Keratinocyte (primary cell): ENCODE measurements around the gene LAPTM5. TPM values are rescaled to one million over a fixed set of nuclear protein-coding genes. Genes with fewer than 3 reads are reported as not detected.

Experiments
- DNase-seq: peaks from one replicate; pipeline ENCODE4 v3.0.0-alpha.2; 2011; ENCODE audit warnings: low read depth, missing footprints, low spot score
- FAIRE-seq: peaks from 2 replicates; lab custom pipeline; 2011; peaks lifted over from hg19 to GRCh38; lab: Jason Lieb, UNC
- H2AFZ ChIP-seq: 2 replicates; pipeline ENCODE4 v1.6.0; 2012; ENCODE audit warnings: low read length, control low read depth, inconsistent platforms; ENCODE audit not compliant: control insufficient read depth
- H3K27ac ChIP-seq: 2 replicates; pipeline ENCODE4 v1.5.1; 2011; ENCODE audit warnings: low read length; ENCODE audit not compliant: control insufficient read depth, insufficient read depth
- H3K27me3 ChIP-seq: 3 replicates; pipeline ENCODE4 v1.6.0; 2011; ENCODE audit warnings: low read length; ENCODE audit not compliant: control insufficient read depth, insufficient read depth; ENCODE audit errors: extremely low read depth
- H3K36me3 ChIP-seq, 2 experiments: 2 replicates in 1 of 2; 3 replicates in 1 of 2; pipeline ENCODE4 v1.5.1; 2011; ENCODE audit warnings: low read length in 2 of 2, mild to moderate bottlenecking in 1 of 2; ENCODE audit not compliant: control insufficient read depth in 2 of 2, insufficient read depth in 2 of 2; ENCODE audit errors: extremely low read depth in 1 of 2
- H3K4me1 ChIP-seq: 3 replicates; pipeline ENCODE4 v1.5.1; 2011; ENCODE audit warnings: low read length; ENCODE audit not compliant: control insufficient read depth, insufficient read depth; ENCODE audit errors: extremely low read depth
- H3K4me2 ChIP-seq: 3 replicates; pipeline ENCODE4 v1.6.0; 2011; ENCODE audit warnings: low read depth, low read length; ENCODE audit not compliant: control insufficient read depth, insufficient read depth; ENCODE audit errors: extremely low read depth
- H3K4me3 ChIP-seq, 3 experiments: fragments of 200-600 bp in 1 of 3; sonication (generic) in 1 of 3; 2 replicates in 2 of 3; 3 replicates in 1 of 3; pipeline ENCODE4 v1.5.1; 2011 to 2016; ENCODE audit warnings: low read length in 3 of 3, mild to moderate bottlenecking in 3 of 3, control low read depth in 2 of 3, inconsistent platforms in 1 of 3, low read depth in 1 of 3, mixed read lengths in 1 of 3, mixed run types in 1 of 3, moderate library complexity in 1 of 3; ENCODE audit not compliant: control insufficient read depth in 2 of 3, insufficient read depth in 2 of 3; ENCODE audit errors: extremely low read depth in 1 of 3
- H3K79me2 ChIP-seq: 2 replicates; pipeline ENCODE4 v1.6.0; 2012; ENCODE audit warnings: low read length; ENCODE audit not compliant: control insufficient read depth, insufficient read depth
- H3K9ac ChIP-seq: 3 replicates; pipeline ENCODE4 v1.6.0; 2011; ENCODE audit warnings: low read length; ENCODE audit not compliant: control insufficient read depth, insufficient read depth; ENCODE audit errors: extremely low read depth
- H3K9me1 ChIP-seq: 3 replicates; pipeline ENCODE4 v1.6.0; 2011; ENCODE audit warnings: low read length; ENCODE audit not compliant: control insufficient read depth, insufficient read depth; ENCODE audit errors: extremely low read depth
- H3K9me3 ChIP-seq: 2 replicates; pipeline ENCODE4 v1.5.1; 2012; ENCODE audit warnings: low read depth, low read length; ENCODE audit not compliant: control insufficient read depth
- H4K20me1 ChIP-seq: 3 replicates; pipeline ENCODE4 v1.6.0; 2011; ENCODE audit warnings: low read length; ENCODE audit not compliant: control insufficient read depth, insufficient read depth; ENCODE audit errors: extremely low read depth
- CTCF ChIP-seq, 3 experiments: IDR thresholded peaks in 1 of 3; conservative IDR thresholded peaks in 1 of 3; optimal IDR thresholded peaks in 1 of 3; 2 replicates in 2 of 3; 3 replicates in 1 of 3; pipeline versions ENCODE3 to v1.5.1; 2011; ENCODE audit warnings: low read length in 3 of 3, mild to moderate bottlenecking in 3 of 3, moderate library complexity in 2 of 3, control low read depth in 1 of 3, inconsistent platforms in 1 of 3; ENCODE audit not compliant: insufficient read depth in 2 of 3; ENCODE audit errors: extremely low read depth in 1 of 3
- EZH2 ChIP-seq: IDR thresholded peaks from one replicate; pipeline ENCODE4 v1.6.1; 2012; ENCODE audit warnings: inconsistent platforms, mild to moderate bottlenecking, low read length, moderate library complexity
- dilution Hi-C: fragments of 300-500 bp; cut with MboI; formaldehyde crosslinking; loops from one replicate; pipeline ENCODE4 v1.7.0; 2020; ENCODE audit warnings: low sequenced_read_pairs; ENCODE audit not compliant: extremely low pct_ligation_motif_present
- polyA plus RNA-seq, 5 experiments: library from polyadenylated mRNA; depleted of rRNA in 3 of 5; stranded (reverse) in 3 of 5; stranded (forward) in 1 of 5; unstranded in 1 of 5; fragments of >200 nt; gene quantifications; 1 replicate in 1 of 5; 2 replicates in 3 of 5; 3 replicates in 1 of 5; pipeline versions ENCODE4 v1.2.1 to v1.2.3, GENCODE V29; 2011 to 2012; ENCODE audit warnings: missing spikeins in 2 of 5, low read depth in 1 of 5, low replicate concordance in 1 of 5

LAPTM5 gene
- polyA plus RNA-seq, 1 donor (not counting 4 experiments of a cell fraction or from before 2014, with no cell fraction given): 0.18 TPM

GRCh38 chr1:30714536-30715090 lies 43.0 kb downstream of the LAPTM5 start:
- no peak overlapping the region for H3K27ac ChIP-seq
- H3K4me3 ChIP-seq: no peak overlapping the region
- H3K4me2 ChIP-seq: no peak overlapping the region
- dilution Hi-C loops: no loop called here
- no peaks in the 10 kb centered on the region for H3K9me1 ChIP-seq
- no peaks in the 10 kb centered on the region for H3K36me3 ChIP-seq
- FAIRE-seq (peak; percentile 81), DNase-seq (no peak)
- H3K9ac ChIP-seq: no peak overlapping the region
- H3K4me1 ChIP-seq: peaks cover 19% of the 10 kb centered on the region
- H3K9me3 ChIP-seq: no peaks in the 10 kb centered on the region
- H2AFZ ChIP-seq: no peak overlapping the region
- no peaks in the 10 kb centered on the region for H3K79me2 ChIP-seq
- no peaks in the 10 kb centered on the region for H3K27me3 ChIP-seq
- no peaks in the 10 kb centered on the region for H4K20me1 ChIP-seq
- TF ChIP-seq EZH2: no peak
- TF ChIP-seq CTCF (optimal IDR thresholded peaks at IDR 0.05 in 1 of 3, IDR thresholded peaks at IDR 0.05 in 1 of 3, conservative IDR thresholded peaks at IDR 0.05 in 1 of 3; ENCODE audit: extremely low read depth in 1 of 3, insufficient read depth in 2 of 3, low read length in 3 of 3): no peak

GRCh38 chr1:30714025-30714424 lies 43.5 kb downstream of the LAPTM5 start:
- DNase-seq (no peak), FAIRE-seq (no peak)
- Histone ChIP-seq H3K36me3 (no peaks in the 10 kb centered on the region), H3K79me2 (no peaks in the 10 kb centered on the region), H3K4me1 (peaks cover 13% of the 10 kb centered on the region), H3K9ac (no peak overlapping the region), H3K9me3 (no peaks in the 10 kb centered on the region), H3K9me1 (no peaks in the 10 kb centered on the region), H3K4me2 (no peak overlapping the region), H4K20me1 (no peaks in the 10 kb centered on the region), H3K27me3 (no peaks in the 10 kb centered on the region), H2AFZ (no peak overlapping the region), H3K27ac (no peak overlapping the region), H3K4me3 (no peak overlapping the region)
- dilution Hi-C loops: no loop called here
- TF ChIP-seq CTCF (optimal IDR thresholded peaks at IDR 0.05 in 1 of 3, IDR thresholded peaks at IDR 0.05 in 1 of 3, conservative IDR thresholded peaks at IDR 0.05 in 1 of 3; ENCODE audit: extremely low read depth in 1 of 3, insufficient read depth in 2 of 3, low read length in 3 of 3) (no peak), EZH2 (no peak)
